Neuronal stem cell (in vitro differentiated cells): ENCODE data around the gene PTPN20.
"Not testable (repeated sequence)": the region's sequence is repeated elsewhere in the genome, so short reads cannot be mapped to it uniquely, and the experiment has no call there.

Source experiments
- DNase-seq: peaks from one replicate; pipeline ENCODE4 v3.0.0-alpha.2; 2013; ENCODE audit warnings: low spot score
- H2AFZ ChIP-seq: one replicate; pipeline ENCODE4 v1.6.1; 2013; ENCODE audit warnings: mild to moderate bottlenecking, low read length, inconsistent platforms
- H2AK5ac ChIP-seq: 2 replicates; pipeline ENCODE4 v1.6.1; 2013; ENCODE audit warnings: low read depth, mild to moderate bottlenecking, inconsistent platforms, low read length, moderate library complexity, mixed read lengths
- H2BK120ac ChIP-seq: 2 replicates; pipeline ENCODE4 v1.6.1; 2013; ENCODE audit warnings: low read depth, mild to moderate bottlenecking, inconsistent platforms, low read length, moderate library complexity, mixed read lengths
- H2BK12ac ChIP-seq: one replicate; pipeline ENCODE4 v1.6.1; 2013; ENCODE audit warnings: low read length, inconsistent platforms
- H2BK15ac ChIP-seq: 2 replicates; pipeline ENCODE4 v1.6.1; 2013; ENCODE audit warnings: mild to moderate bottlenecking, low read length, inconsistent platforms, mixed read lengths
- H2BK5ac ChIP-seq: one replicate; pipeline ENCODE4 v1.6.1; 2013; ENCODE audit warnings: inconsistent platforms, mild to moderate bottlenecking, low read length, moderate library complexity
- H3K14ac ChIP-seq: one replicate; pipeline ENCODE4 v1.6.1; 2013; ENCODE audit warnings: low read length, inconsistent platforms
- H3K18ac ChIP-seq: 2 replicates; pipeline ENCODE4 v1.6.1; 2013; ENCODE audit warnings: low read length, inconsistent platforms
- H3K23ac ChIP-seq: 2 replicates; pipeline ENCODE4 v1.6.1; 2013; ENCODE audit warnings: low read depth, mild to moderate bottlenecking, mixed read lengths, low read length, inconsistent platforms; ENCODE audit not compliant: poor library complexity
- H3K27ac ChIP-seq: replicated peaks from 3 replicates; pipeline ENCODE4 v1.5.1; 2013; ENCODE audit warnings: low read length, inconsistent platforms
- H3K27me3 ChIP-seq, 3 experiments: 2 replicates each; pipeline ENCODE4 v1.6.1; 2013; ENCODE audit warnings: low read length in 3 of 3, mild to moderate bottlenecking in 2 of 3, inconsistent platforms in 1 of 3, low read depth in 1 of 3, mixed read lengths in 1 of 3, moderate library complexity in 1 of 3; ENCODE audit not compliant: control insufficient read depth in 3 of 3, insufficient read depth in 3 of 3
- H3K36me3 ChIP-seq, 2 donors: replicated peaks in 1 of 2; 2 replicates each; pipeline ENCODE4 v1.6.1; 2013; ENCODE audit warnings: low read length in 2 of 2; ENCODE audit not compliant: control insufficient read depth in 2 of 2, insufficient read depth in 2 of 2
- H3K4ac ChIP-seq: 2 replicates; pipeline ENCODE4 v1.6.1; 2013; ENCODE audit warnings: inconsistent platforms, mild to moderate bottlenecking, low read length, moderate library complexity
- H3K4me1 ChIP-seq, 2 donors: 1 replicate in 1 of 2; 2 replicates in 1 of 2; pipeline ENCODE4 v1.6.1; 2013; ENCODE audit warnings: low read length in 2 of 2, low read depth in 1 of 2; ENCODE audit not compliant: control insufficient read depth in 2 of 2, insufficient read depth in 1 of 2
- H3K4me2 ChIP-seq: one replicate; pipeline ENCODE4 v1.6.1; 2013; ENCODE audit warnings: mild to moderate bottlenecking, low read length, inconsistent platforms; ENCODE audit not compliant: insufficient read depth, poor library complexity, severe bottlenecking
- H3K4me3 ChIP-seq, 2 donors: 2 replicates each; pipeline ENCODE4 v1.5.1; 2013; ENCODE audit warnings: low read length in 2 of 2, mild to moderate bottlenecking in 2 of 2, inconsistent platforms in 1 of 2, moderate library complexity in 1 of 2
- H3K79me1 ChIP-seq: one replicate; pipeline ENCODE4 v1.6.1; 2013; ENCODE audit warnings: low read depth, mild to moderate bottlenecking, inconsistent platforms, low read length, moderate library complexity
- H3K9ac ChIP-seq: one replicate; pipeline ENCODE4 v1.6.1; 2013; ENCODE audit warnings: mild to moderate bottlenecking, low read depth, low read length, inconsistent platforms; ENCODE audit not compliant: poor library complexity
- H3K9me3 ChIP-seq, 2 donors: replicated peaks in 1 of 2; 2 replicates each; pipeline versions ENCODE3 to v1.6.1; 2013; ENCODE audit warnings: low read length in 2 of 2, mild to moderate bottlenecking in 2 of 2, inconsistent platforms in 1 of 2, low read depth in 1 of 2, mixed read lengths in 1 of 2, moderate library complexity in 1 of 2; ENCODE audit not compliant: control insufficient read depth in 2 of 2, insufficient read depth in 1 of 2
- H4K8ac ChIP-seq: one replicate; pipeline ENCODE4 v1.6.1; 2013; ENCODE audit warnings: low read depth, mild to moderate bottlenecking, inconsistent platforms, low read length, moderate library complexity
- H4K91ac ChIP-seq: one replicate; pipeline ENCODE4 v1.6.1; 2013; ENCODE audit warnings: low read length, low read depth, mild to moderate bottlenecking, inconsistent platforms; ENCODE audit not compliant: poor library complexity
- WGBS, 2 donors: extraction: QIAGEN DNeasy Blood & Tissue Kit; methylation state at CpG; one replicate each; pipeline ENCODE4 v1.1.7; 2013; ENCODE audit warnings: missing lambda C conversion rate in 2 of 2, mixed read lengths in 1 of 2; ENCODE audit not compliant: insufficient read length in 2 of 2, insufficient replicate concordance in 1 of 2; ENCODE audit errors: extremely low coverage in 2 of 2; 5-methylcytosine and 5-hydroxymethylcytosine counted together

Gene PTPN20

GRCh38 chr10:46876773-46877172 lies 34.5 kb upstream of the PTPN20 start:
- H2BK120ac ChIP-seq, H4K91ac ChIP-seq, H2BK15ac ChIP-seq, H3K36me3 ChIP-seq, H3K18ac ChIP-seq, H2AFZ ChIP-seq, H3K4me1 ChIP-seq, H3K23ac ChIP-seq, H3K27me3 ChIP-seq, H3K4ac ChIP-seq, H3K4me3 ChIP-seq, H3K9me3 ChIP-seq, H4K8ac ChIP-seq, H3K27ac ChIP-seq, H3K79me1 ChIP-seq, H3K4me2 ChIP-seq, H2BK5ac ChIP-seq, H2BK12ac ChIP-seq, H3K14ac ChIP-seq, H2AK5ac ChIP-seq, DNase-seq, H3K9ac ChIP-seq: not testable (repeated sequence)
- WGBS, 2 donors, result no CpG with 5 or more reads among the region's 5 CpGs

- H3K9me3 ChIP-seq, H3K79me1 ChIP-seq, H3K9ac ChIP-seq, H3K23ac ChIP-seq, H2BK120ac ChIP-seq, H4K8ac ChIP-seq, H3K36me3 ChIP-seq, H3K27me3 ChIP-seq, H3K14ac ChIP-seq, H3K4me2 ChIP-seq, H3K27ac ChIP-seq, H2AK5ac ChIP-seq, H2BK5ac ChIP-seq, H3K4ac ChIP-seq, H3K4me1 ChIP-seq, H4K91ac ChIP-seq, H3K18ac ChIP-seq, H2BK12ac ChIP-seq, H2BK15ac ChIP-seq, H3K4me3 ChIP-seq: not testable (repeated sequence)
- no CpG with 5 or more reads among the region's 7 CpGs for whole genome bisulfite sequencing, 2 donors
- peak overlapping the region; percentile 20 for H2AFZ ChIP-seq
- peak; percentile 4 for DNase-seq
Measured at GRCh38 chr10:46878761-46879160, 32.5 kb upstream of the PTPN20 start.

GRCh38 chr10:46890813-46891611 lies 20.2 kb upstream of the PTPN20 start:
- H3K14ac ChIP-seq, H3K36me3 ChIP-seq, H3K79me1 ChIP-seq, H2BK15ac ChIP-seq, H2AK5ac ChIP-seq, H3K9ac ChIP-seq, H3K27ac ChIP-seq, H4K91ac ChIP-seq, H3K4ac ChIP-seq, H4K8ac ChIP-seq, H3K18ac ChIP-seq, H3K9me3 ChIP-seq, H2BK5ac ChIP-seq, H2AFZ ChIP-seq, H3K4me3 ChIP-seq, H2BK12ac ChIP-seq, H3K23ac ChIP-seq, H3K27me3 ChIP-seq, H3K4me2 ChIP-seq, DNase-seq, H3K4me1 ChIP-seq, H2BK120ac ChIP-seq: not testable (repeated sequence)
- WGBS, 2 donors, result no CpG with 5 or more reads among the region's 11 CpGs

DNA sequence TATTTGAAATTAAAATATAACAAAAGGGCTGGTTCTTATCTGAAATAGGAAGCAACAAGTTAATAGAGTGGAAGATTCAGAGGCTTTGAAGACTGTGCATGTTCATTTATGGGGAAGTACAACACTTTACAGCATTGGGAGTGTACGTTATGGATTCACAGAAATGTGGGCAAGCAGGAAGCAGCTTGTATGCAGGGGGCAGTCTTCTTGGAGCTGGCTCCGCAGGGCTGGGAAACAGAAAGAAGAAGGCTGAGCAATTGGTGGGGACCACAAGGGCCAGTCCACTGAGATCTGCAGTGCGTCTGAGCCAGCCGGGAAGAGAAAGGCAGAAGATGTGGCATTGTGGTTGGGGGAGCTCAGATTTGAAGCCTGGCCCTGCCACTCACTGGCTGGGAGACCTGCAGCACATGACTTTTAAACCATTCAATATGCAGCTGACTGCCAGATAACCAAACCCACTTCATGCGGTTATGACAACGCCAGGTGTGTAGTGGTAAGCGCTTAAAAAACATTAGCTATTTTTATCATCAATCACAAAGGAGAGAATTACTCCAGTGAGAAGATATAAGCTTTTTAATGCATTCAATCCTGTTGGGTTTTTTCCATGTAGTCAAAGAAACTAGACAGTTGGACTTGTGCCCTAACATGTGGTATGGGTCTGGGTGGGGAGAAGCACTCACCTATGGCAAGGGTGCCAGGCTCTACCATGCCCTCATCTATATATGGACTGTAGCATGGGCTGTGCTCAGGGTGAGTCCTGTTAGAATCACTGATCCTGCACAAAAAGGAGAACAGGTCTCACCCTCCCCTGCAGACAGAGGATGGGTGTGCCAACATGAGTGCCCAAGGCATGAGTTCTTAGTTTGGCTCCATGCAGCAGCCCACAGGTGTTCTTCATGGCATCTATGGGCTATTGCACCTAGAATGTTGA lies 14.2 kb upstream of the PTPN20 start:
- H2AK5ac ChIP-seq, H4K91ac ChIP-seq, H2BK120ac ChIP-seq, H3K4ac ChIP-seq, H3K27ac ChIP-seq, H3K18ac ChIP-seq, H3K9me3 ChIP-seq, H2BK5ac ChIP-seq, H3K36me3 ChIP-seq, DNase-seq, H4K8ac ChIP-seq, H2BK15ac ChIP-seq, H2AFZ ChIP-seq, H3K9ac ChIP-seq, H3K4me1 ChIP-seq, H3K4me3 ChIP-seq, H3K14ac ChIP-seq, H3K79me1 ChIP-seq, H3K27me3 ChIP-seq, H2BK12ac ChIP-seq, H3K4me2 ChIP-seq, H3K23ac ChIP-seq: not testable (repeated sequence)
- WGBS, 2 donors, result no CpG with 5 or more reads among the region's 7 CpGs
